SK-N-SH (cell line): Measurements from ENCODE around the gene AQP4. TPM values are rescaled to one million over a fixed set of nuclear protein-coding genes. Genes with fewer than 3 reads are reported as not detected.

Source experiments
- CTCF ChIA-PET: fragments of 300-600, 350-600 bp; formaldehyde crosslinking; extraction: SDS; loops from one replicate; lab custom pipeline; 2021; lab: Yijun Ruan, JAX
- POLR2A ChIA-PET: fragments of 350-600 bp; sonication (Branson Sonifier 250); formaldehyde crosslinking; extraction: SDS; loops from one replicate; lab custom pipeline; 2020; ENCODE audit warnings: antibody characterized with exemption, inconsistent platforms; lab: Yijun Ruan, JAX
- DNase-seq: peaks from one replicate; pipeline ENCODE4 v3.0.0; 2012
- H2AFZ ChIP-seq: fragments of 200-600 bp; sonication (generic); 2 replicates; pipeline ENCODE4 v1.8.1; 2016; ENCODE audit warnings: antibody characterized with exemption, mild to moderate bottlenecking, low read depth
- H3F3A ChIP-seq: fragments of 200-600 bp; sonication (generic); replicated peaks from 2 replicates; pipeline ENCODE3; 2016; ENCODE audit warnings: antibody characterized with exemption, mild to moderate bottlenecking; ENCODE audit not compliant: insufficient read depth
- H3K27ac ChIP-seq, 2 experiments: fragments of 200-500 bp in 1 of 2; fragments of 200-600 bp in 1 of 2; sonication (Bioruptor generic) in 1 of 2; sonication (generic), shearing (Covaris generic) in 1 of 2; 2 replicates each; pipeline versions ENCODE4 v1.5.1 to v1.6.1; 2014 to 2016; ENCODE audit warnings: low read depth in 2 of 2, inconsistent platforms in 1 of 2, low read length in 1 of 2, mild to moderate bottlenecking in 1 of 2, mixed read lengths in 1 of 2
- H3K27me3 ChIP-seq: fragments of 200-600 bp; sonication (generic), shearing (Covaris generic); 2 replicates; pipeline ENCODE4 v1.6.1; 2016; ENCODE audit warnings: mixed run types; ENCODE audit not compliant: insufficient read depth
- H3K36me3 ChIP-seq, 2 experiments: fragments of 200-500 bp in 1 of 2; fragments of 200-600 bp in 1 of 2; sonication (Bioruptor generic) in 1 of 2; sonication (generic) in 1 of 2; replicated peaks in 1 of 2; 2 replicates each; pipeline versions ENCODE3 to v1.5.1; 2014 to 2016; ENCODE audit warnings: low read length in 1 of 2, mild to moderate bottlenecking in 1 of 2; ENCODE audit not compliant: insufficient read depth in 2 of 2, control insufficient read depth in 1 of 2
- H3K4me1 ChIP-seq, 2 experiments: fragments of 200-500 bp in 1 of 2; fragments of 200-600 bp in 1 of 2; sonication (Bioruptor generic) in 1 of 2; sonication (generic), shearing (Covaris generic) in 1 of 2; 2 replicates each; pipeline versions ENCODE4 v1.5.1 to v1.6.1; 2014 to 2016; ENCODE audit warnings: low read depth in 1 of 2, low read length in 1 of 2, mixed run types in 1 of 2; ENCODE audit not compliant: insufficient read depth in 2 of 2, control insufficient read depth in 1 of 2
- H3K4me2 ChIP-seq: fragments of 200-600 bp; sonication (generic), shearing (Covaris generic); 2 replicates; pipeline ENCODE4 v1.6.1; 2017; ENCODE audit warnings: mixed run types
- H3K4me3 ChIP-seq, 2 experiments: fragments of 200-500 bp in 1 of 2; fragments of 200-600 bp in 1 of 2; sonication (Bioruptor generic) in 1 of 2; sonication (generic), shearing (Covaris generic) in 1 of 2; 2 replicates each; pipeline versions ENCODE4 v1.5.1 to v1.8.1; 2014 to 2016; ENCODE audit warnings: low read depth in 2 of 2, inconsistent platforms in 1 of 2, low read length in 1 of 2, mild to moderate bottlenecking in 1 of 2, mixed read lengths in 1 of 2, moderate library complexity in 1 of 2
- H3K79me2 ChIP-seq: fragments of 200-600 bp; sonication (generic); 2 replicates; pipeline ENCODE4 v1.8.1; 2017; ENCODE audit warnings: mild to moderate bottlenecking; ENCODE audit not compliant: insufficient read depth
- H3K9ac ChIP-seq: fragments of 200-600 bp; sonication (generic); 2 replicates; pipeline ENCODE4 v1.6.1; 2017; ENCODE audit warnings: mixed run types
- H3K9me2 ChIP-seq: fragments of 200-600 bp; sonication (generic); 2 replicates; pipeline ENCODE4 v1.6.1; 2017; ENCODE audit warnings: mixed run types
- H3K9me3 ChIP-seq: fragments of 200-600 bp; sonication (generic); 2 replicates; pipeline ENCODE4 v1.6.1; 2017; ENCODE audit warnings: mixed run types, mild to moderate bottlenecking, moderate library complexity
- H4K20me1 ChIP-seq: fragments of 200-600 bp; sonication (generic); 2 replicates; pipeline ENCODE4 v1.6.1; 2017; ENCODE audit warnings: mild to moderate bottlenecking, mixed run types; ENCODE audit not compliant: insufficient read depth
- ELF1 ChIP-seq: IDR thresholded peaks from 2 replicates; pipeline ENCODE4 v1.4.0; 2012
- EZH2phosphoT487 ChIP-seq: fragments of 200-600 bp; sonication (generic); IDR thresholded peaks from 2 replicates; pipeline ENCODE4 v1.6.1; 2017; ENCODE audit warnings: low read depth, mixed run types, mild to moderate bottlenecking, antibody characterized with exemption, moderate library complexity, borderline replicate concordance
- FOXJ3 ChIP-seq: sonication (generic); formaldehyde crosslinking; IDR thresholded peaks from 2 replicates; pipeline ENCODE4 v1.5.1; 2020; ENCODE audit warnings: mild to moderate bottlenecking, missing genetic modification reagents
- FOXM1 ChIP-seq: IDR thresholded peaks from 2 replicates; pipeline ENCODE4 v1.4.0; 2012; ENCODE audit warnings: low read depth, mild to moderate bottlenecking
- MEF2A ChIP-seq: IDR thresholded peaks from 2 replicates; pipeline ENCODE4 v1.4.0; 2012; ENCODE audit warnings: low read depth, borderline replicate concordance
- SIN3A ChIP-seq: IDR thresholded peaks from 2 replicates; pipeline ENCODE4 v1.6.1; 2012; ENCODE audit warnings: low read depth, mild to moderate bottlenecking, low read length, moderate library complexity, borderline replicate concordance
- TAF1 ChIP-seq: IDR thresholded peaks from 2 replicates; pipeline ENCODE4 v1.6.1; 2012; ENCODE audit warnings: low read depth, mild to moderate bottlenecking, low read length, moderate library complexity, borderline replicate concordance
- TCF12 ChIP-seq: IDR thresholded peaks from 2 replicates; pipeline ENCODE4 v1.4.0; 2012
- YY1 ChIP-seq: IDR thresholded peaks from 2 replicates; pipeline ENCODE4 v1.4.0; 2012; ENCODE audit warnings: low read depth, mild to moderate bottlenecking
- WGBS: methylation state at CpG from one replicate; pipeline ENCODE4 v1.1.6; 2017; ENCODE audit warnings: low lambda C conversion rate; 5-methylcytosine and 5-hydroxymethylcytosine counted together
- polyA plus RNA-seq, 3 experiments: library from polyadenylated mRNA; depleted of rRNA; stranded (reverse); fragments of >200 nt; gene quantifications; 2 replicates each; pipeline ENCODE4 v1.2.3, GENCODE V29; 2012
- TF ChIP-seq, protein P1 (sequence below): IDR thresholded peaks from 2 replicates; pipeline ENCODE4; 2012
- TF ChIP-seq, protein P2 (sequence below): IDR thresholded peaks from 2 replicates; pipeline ENCODE4 v1.6.1; 2012; ENCODE audit warnings: mild to moderate bottlenecking, low read depth, low read length, moderate library complexity

The AQP4 gene
- polyA plus RNA-seq, 1 of the 3 experiments (the other 2 are of a cell fraction), result not detected

DNA sequence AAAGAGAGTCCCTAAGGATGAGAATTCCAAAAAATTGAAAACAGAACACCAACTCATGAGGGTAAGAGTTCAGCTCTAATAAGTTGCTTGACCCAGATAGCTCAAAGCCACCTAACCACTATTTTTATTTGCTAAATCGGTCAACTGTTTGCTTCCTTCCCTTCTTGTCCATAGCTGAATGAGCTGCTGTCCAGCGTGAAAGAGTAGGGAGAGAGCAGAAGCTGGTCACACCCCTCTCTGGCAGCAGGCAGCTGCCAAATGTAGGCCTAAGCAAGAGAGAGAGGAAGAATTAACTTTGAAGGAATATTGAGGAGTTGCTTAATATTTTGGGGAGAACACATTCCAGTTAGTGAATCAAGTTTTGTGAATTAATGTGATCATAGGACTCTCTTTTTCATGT is 25.9 kb downstream of the AQP4 start:
- Histone ChIP-seq H3K9me2 (no peaks in the 10 kb centered on the region), H4K20me1 (no peaks in the 10 kb centered on the region), H3K9me3 (no peaks in the 10 kb centered on the region), H3K9ac (no peak overlapping the region), H3K27me3 (no peaks in the 10 kb centered on the region), H3F3A (no peaks in the 10 kb centered on the region)
- DNase-seq, result no peak
- WGBS, result 17% methylated on average over 2 of the region's 2 CpGs
- TF ChIP-seq, protein P1, sequence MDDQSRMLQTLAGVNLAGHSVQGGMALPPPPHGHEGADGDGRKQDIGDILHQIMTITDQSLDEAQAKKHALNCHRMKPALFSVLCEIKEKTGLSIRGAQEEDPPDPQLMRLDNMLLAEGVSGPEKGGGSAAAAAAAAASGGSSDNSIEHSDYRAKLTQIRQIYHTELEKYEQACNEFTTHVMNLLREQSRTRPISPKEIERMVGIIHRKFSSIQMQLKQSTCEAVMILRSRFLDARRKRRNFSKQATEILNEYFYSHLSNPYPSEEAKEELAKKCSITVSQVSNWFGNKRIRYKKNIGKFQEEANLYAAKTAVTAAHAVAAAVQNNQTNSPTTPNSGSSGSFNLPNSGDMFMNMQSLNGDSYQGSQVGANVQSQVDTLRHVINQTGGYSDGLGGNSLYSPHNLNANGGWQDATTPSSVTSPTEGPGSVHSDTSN, result no peak
- TF ChIP-seq MEF2A (no peak), ELF1 (no peak), FOXM1 (no peak), YY1 (no peak), SIN3A (no peak), TAF1 (no peak), FOXJ3 (no peak), TCF12 (no peak)
- TF ChIP-seq, all 33 proteins: peak for 0
- H2AFZ ChIP-seq, result no peak overlapping the region
- H3K36me3 ChIP-seq, result no peaks in the 10 kb centered on the region
- no peak overlapping the region for H3K4me2 ChIP-seq
- CTCF ChIA-PET, result interaction anchor here (1.0 to 1.2 kb wide), 2 partner anchors 27 to 32 kb away, joined by 3 to 4 read pairs; no protein-coding TSS in a partner anchor
- POLR2A ChIA-PET, result no interaction called here
- no peak overlapping the region for H3K4me3 ChIP-seq
- H3K4me1 ChIP-seq, result no peaks in the 10 kb centered on the region
- H3K27ac ChIP-seq, result no peak overlapping the region
- no peaks in the 10 kb centered on the region for H3K79me2 ChIP-seq

- CTCF ChIA-PET, result no interaction called here
- POLR2A ChIA-PET, result no interaction called here
Measured at GRCh38 chr18:26832302-26832701, 33.2 kb downstream of the AQP4 start.

More at GRCh38 chr18:26832302-26832701, 33.2 kb downstream of the AQP4 start:
- Histone ChIP-seq H2AFZ (no peak overlapping the region), H4K20me1 (no peaks in the 10 kb centered on the region), H3K27ac (no peak overlapping the region), H3K9me3 (no peaks in the 10 kb centered on the region), H3K9me2 (no peaks in the 10 kb centered on the region), H3K4me2 (no peak overlapping the region), H3K79me2 (no peaks in the 10 kb centered on the region), H3K36me3 (no peaks in the 10 kb centered on the region), H3K4me1 (no peaks in the 10 kb centered on the region), H3K9ac (no peak overlapping the region), H3F3A (no peaks in the 10 kb centered on the region), H3K4me3 (no peak overlapping the region), H3K27me3 (no peaks in the 10 kb centered on the region)
- DNase-seq, result no peak
- TF ChIP-seq, protein P1, result no peak
- TF ChIP-seq, protein P2, sequence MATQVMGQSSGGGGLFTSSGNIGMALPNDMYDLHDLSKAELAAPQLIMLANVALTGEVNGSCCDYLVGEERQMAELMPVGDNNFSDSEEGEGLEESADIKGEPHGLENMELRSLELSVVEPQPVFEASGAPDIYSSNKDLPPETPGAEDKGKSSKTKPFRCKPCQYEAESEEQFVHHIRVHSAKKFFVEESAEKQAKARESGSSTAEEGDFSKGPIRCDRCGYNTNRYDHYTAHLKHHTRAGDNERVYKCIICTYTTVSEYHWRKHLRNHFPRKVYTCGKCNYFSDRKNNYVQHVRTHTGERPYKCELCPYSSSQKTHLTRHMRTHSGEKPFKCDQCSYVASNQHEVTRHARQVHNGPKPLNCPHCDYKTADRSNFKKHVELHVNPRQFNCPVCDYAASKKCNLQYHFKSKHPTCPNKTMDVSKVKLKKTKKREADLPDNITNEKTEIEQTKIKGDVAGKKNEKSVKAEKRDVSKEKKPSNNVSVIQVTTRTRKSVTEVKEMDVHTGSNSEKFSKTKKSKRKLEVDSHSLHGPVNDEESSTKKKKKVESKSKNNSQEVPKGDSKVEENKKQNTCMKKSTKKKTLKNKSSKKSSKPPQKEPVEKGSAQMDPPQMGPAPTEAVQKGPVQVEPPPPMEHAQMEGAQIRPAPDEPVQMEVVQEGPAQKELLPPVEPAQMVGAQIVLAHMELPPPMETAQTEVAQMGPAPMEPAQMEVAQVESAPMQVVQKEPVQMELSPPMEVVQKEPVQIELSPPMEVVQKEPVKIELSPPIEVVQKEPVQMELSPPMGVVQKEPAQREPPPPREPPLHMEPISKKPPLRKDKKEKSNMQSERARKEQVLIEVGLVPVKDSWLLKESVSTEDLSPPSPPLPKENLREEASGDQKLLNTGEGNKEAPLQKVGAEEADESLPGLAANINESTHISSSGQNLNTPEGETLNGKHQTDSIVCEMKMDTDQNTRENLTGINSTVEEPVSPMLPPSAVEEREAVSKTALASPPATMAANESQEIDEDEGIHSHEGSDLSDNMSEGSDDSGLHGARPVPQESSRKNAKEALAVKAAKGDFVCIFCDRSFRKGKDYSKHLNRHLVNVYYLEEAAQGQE, result no peak
- TF ChIP-seq FOXJ3 (no peak), EZH2phosphoT487 (no peak)
- 73% methylated on average over 11 of the region's 11 CpGs for WGBS
